Panc1 (cell line): ENCODE measurements around the gene STOML2. TPM values are rescaled to one million over a fixed set of nuclear protein-coding genes. Genes with fewer than 3 reads are reported as not detected.

ENCODE experiments used
- ATAC-seq: fragments of 200-7000 bp; cut with Tn5 transposase; 2 replicates; pipeline ENCODE4 v1.9.1; 2020; ENCODE audit warnings: mild to moderate bottlenecking, moderate library complexity
- BruUV-seq: library from RNA; stranded (reverse); fragments of 400-500 nt; replicated peaks from 2 replicates; lab custom pipeline; 2021; lab: Mats Ljungman, UMichigan
- CTCF ChIA-PET: fragments of 300-600 bp; sonication (Branson Sonifier 250); formaldehyde crosslinking; loops from one replicate; lab custom pipeline; 2022; ENCODE audit warnings: antibody characterized with exemption; lab: Charles Lee
- POLR2A ChIA-PET: fragments of 300-600 bp; sonication (Branson Sonifier 250); formaldehyde crosslinking; loops from one replicate; lab custom pipeline; 2022; ENCODE audit warnings: antibody characterized with exemption; lab: Charles Lee
- DNase-seq: peaks from one replicate; pipeline ENCODE4 v3.0.0-alpha.2; 2010; ENCODE audit warnings: low read depth, low spot score
- H3K27ac ChIP-seq: 2 replicates; pipeline ENCODE4 v1.5.1; 2011; ENCODE audit warnings: mild to moderate bottlenecking, low read length, inconsistent platforms
- H3K27me3 ChIP-seq: fragments of 200-500 bp; sonication (Bioruptor generic); 2 replicates; pipeline ENCODE4 v1.6.0; 2014; ENCODE audit warnings: low read length, inconsistent platforms; ENCODE audit not compliant: control insufficient read depth, insufficient read depth
- H3K36me3 ChIP-seq: fragments of 200-500 bp; sonication (Bioruptor generic); 2 replicates; pipeline ENCODE4 v1.5.1; 2014; ENCODE audit warnings: inconsistent platforms, mild to moderate bottlenecking, low read length, moderate library complexity; ENCODE audit not compliant: control insufficient read depth, insufficient read depth
- H3K4me1 ChIP-seq: 2 replicates; pipeline ENCODE4 v1.5.1; 2011; ENCODE audit warnings: inconsistent platforms, mild to moderate bottlenecking, low read length, moderate library complexity; ENCODE audit not compliant: control insufficient read depth, insufficient read depth
- H3K4me3 ChIP-seq, 2 experiments: 2 replicates each; pipeline ENCODE4 v1.5.1; 2011 to 2012; ENCODE audit warnings: low read depth in 2 of 2, low read length in 2 of 2, mild to moderate bottlenecking in 2 of 2, inconsistent platforms in 1 of 2, moderate library complexity in 1 of 2
- H3K9me3 ChIP-seq: fragments of 200-500 bp; sonication (Bioruptor generic); 2 replicates; pipeline ENCODE4 v1.5.1; 2014; ENCODE audit warnings: low read depth, mild to moderate bottlenecking, inconsistent platforms, low read length, moderate library complexity; ENCODE audit not compliant: control insufficient read depth, insufficient read depth
- CTCF ChIP-seq: fragments of 450-650 bp; IDR thresholded peaks from 2 replicates; pipeline ENCODE4 v1.5.1; 2017; ENCODE audit warnings: mild to moderate bottlenecking
- POLR2AphosphoS5 ChIP-seq: IDR thresholded peaks from 2 replicates; pipeline ENCODE4 v1.6.1; 2012; ENCODE audit warnings: mild to moderate bottlenecking, low read depth, low read length, moderate library complexity
- REST ChIP-seq, 2 experiments: IDR thresholded peaks; 2 replicates each; pipeline ENCODE4 v1.6.1; 2011 to 2012; ENCODE audit warnings: low read depth in 2 of 2, control low read depth in 1 of 2, low read length in 1 of 2, mild to moderate bottlenecking in 1 of 2, moderate library complexity in 1 of 2; ENCODE audit not compliant: insufficient read depth in 1 of 2
- SIN3A ChIP-seq: IDR thresholded peaks from 2 replicates; pipeline ENCODE4 v1.6.1; 2012; ENCODE audit warnings: low read depth, mild to moderate bottlenecking, low read length, moderate library complexity, borderline replicate concordance; ENCODE audit not compliant: insufficient read depth
- TCF7L2 ChIP-seq: IDR thresholded peaks from 2 replicates; pipeline ENCODE4 v1.6.1; 2011; ENCODE audit warnings: mild to moderate bottlenecking, low read depth, low read length, inconsistent platforms
- in situ Hi-C: cut with HindIII; loops from 2 replicates; pipeline ENCODE4 v1.10.0; 2016; ENCODE audit warnings: low sequenced_read_pairs, low pct_unique_long_range_greater_than_20kb
- intact Hi-C: fragments of 100-400 bp; cut with micrococcal nuclease; formaldehyde crosslinking; loops from one replicate; pipeline ENCODE4 v1.10.0; 2022; ENCODE audit not compliant: unreplicated experiment
- total RNA-seq: library from RNA; stranded (reverse); gene quantifications from one replicate; pipeline ENCODE4 v1.2.1, GENCODE V29; 2021; ENCODE audit not compliant: unreplicated experiment

STOML2 gene
- total RNA-seq, 1 experiment from 2014 or later, result 264 TPM

- peaks cover 25% of the 10 kb centered on the region for H3K4me1 ChIP-seq
- DNase-seq (no peak), ATAC-seq (no peak)
- H3K9me3 ChIP-seq, result no peaks in the 10 kb centered on the region
- POLR2A ChIA-PET, result no interaction called here
- TF ChIP-seq POLR2AphosphoS5 (no peak), CTCF (no peak), REST (IDR thresholded peaks at IDR 0.05; ENCODE audit: insufficient read depth in 1 of 2, low read depth in 2 of 2, low read length in 1 of 2) (no peak), SIN3A (no peak), TCF7L2 (no peak)
- H3K27ac ChIP-seq, result no peak overlapping the region
- no peaks in the 10 kb centered on the region; the same call in none of the 2 replicates for H3K36me3 ChIP-seq
- intact Hi-C loops, result no loop called here
- CTCF ChIA-PET, result no interaction called here
- no TSS peak for BruUV-seq
- H3K27me3 ChIP-seq, result no peaks in the 10 kb centered on the region
- H3K4me3 ChIP-seq, result no peak overlapping the region
- in situ Hi-C loops, result no loop called here
These were observed 28.8 kb downstream of the STOML2 start for GRCh38 chr9:35074141-35074540.

- Histone ChIP-seq H3K9me3 (no peaks in the 10 kb centered on the region), H3K27me3 (no peaks in the 10 kb centered on the region), H3K36me3 (no peaks in the 10 kb centered on the region; the same call in none of the 2 replicates), H3K4me1 (peaks cover 24% of the 10 kb centered on the region), H3K27ac (peak overlapping the region; percentile 89), H3K4me3 (no peak overlapping the region)
- ATAC-seq, result no peak
- in situ Hi-C loops, result no loop called here
- TSS peak; percentile 88 for BruUV-seq
- DNase-seq, result no peak
- ChIA-PET CTCF (no interaction called here), POLR2A (no interaction called here)
- intact Hi-C loops, result no loop called here
- TF ChIP-seq REST (IDR thresholded peaks at IDR 0.05; ENCODE audit: insufficient read depth in 1 of 2, low read depth in 2 of 2, low read length in 1 of 2), result no peak
- TF ChIP-seq POLR2AphosphoS5, result no peak
- TF ChIP-seq CTCF, result no peak
- TF ChIP-seq SIN3A, result no peak
These were observed 29.7 kb downstream of the STOML2 start for GRCh38 chr9:35073279-35073612.
